ENCODE data around the gene RERE. TPM values are rescaled to one million over a fixed set of nuclear protein-coding genes. Genes with fewer than 3 reads are reported as not detected.

RERE gene
- total and polyA plus RNA-seq, 2 donors (not counting 3 experiments of a cell fraction or from before 2014, with no cell fraction given), result 14.1 to 113 TPM

DNA sequence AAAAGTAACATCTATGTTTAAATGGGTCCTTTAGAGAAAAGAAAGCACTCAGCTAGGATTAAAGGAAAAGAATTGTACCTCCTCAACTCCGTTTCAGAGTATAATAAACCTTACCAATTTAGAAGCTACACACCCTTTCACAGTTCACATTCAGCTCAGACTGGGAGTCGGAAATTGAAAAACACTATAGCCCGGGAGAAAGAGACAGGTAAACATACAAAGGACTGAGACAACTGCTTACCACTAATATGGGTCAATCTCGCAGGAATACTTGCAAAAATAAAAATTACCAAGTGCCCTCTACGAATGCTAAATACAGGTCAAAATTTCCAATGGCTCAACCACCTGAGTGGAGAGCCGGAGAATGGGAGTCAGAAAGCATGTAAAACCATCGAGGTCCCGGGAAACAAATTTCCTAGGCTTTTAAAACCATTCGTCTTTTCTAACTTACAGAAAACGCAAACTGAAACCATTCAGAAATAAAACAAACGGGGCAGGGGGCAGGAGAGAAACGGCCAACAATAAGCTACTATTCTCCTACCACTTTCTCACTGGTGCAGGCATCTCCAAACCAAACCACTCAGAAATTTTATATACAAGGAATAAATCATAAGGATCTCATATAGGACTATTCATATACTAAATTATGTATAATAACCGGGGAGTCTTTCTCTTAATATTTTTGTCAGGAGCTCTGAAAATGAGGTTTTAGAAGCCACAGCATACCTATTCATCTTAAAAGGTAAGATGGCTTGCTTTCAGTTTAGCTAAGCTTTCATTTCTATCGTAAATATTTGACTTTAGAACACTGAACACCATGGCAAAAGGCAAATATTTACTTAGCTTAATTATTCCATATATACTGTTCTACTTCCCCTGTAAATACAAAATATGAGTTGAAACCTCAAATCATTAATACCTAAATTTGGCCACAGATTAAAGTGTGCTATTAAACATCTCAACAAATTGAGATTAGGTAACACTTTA is 136.5 kb downstream of the RERE start:
- ChIA-PET POLR2A (no interaction called here), CTCF (interaction anchor here (0.6 to 1.6 kb wide), 13 partner anchors 9 to 548 kb away, joined by 3 to 12 read pairs (median 5); no protein-coding TSS in a partner anchor)
- H3K4me1 ChIP-seq (ENCODE audit: control insufficient read depth, extremely low read depth, insufficient read depth, low read length), result peaks cover 21% of the 10 kb centered on the region
- H3K9me3 ChIP-seq (replicated peaks; ENCODE audit: control insufficient read depth, insufficient read depth, low read length), result no peaks in the 10 kb centered on the region
- peak overlapping the region in 1 of 3 experiments; percentile 39 for H3K4me3 ChIP-seq (replicated peaks in 1 of 3; ENCODE audit: insufficient read depth in 1 of 3, low read depth in 1 of 3, low read length in 3 of 3)
- peaks cover 2% of the 10 kb centered on the region for H3K9me1 ChIP-seq (replicated peaks; ENCODE audit: control insufficient read depth, extremely low read depth, insufficient read depth, low read length)
- peaks cover 84% of the 10 kb centered on the region for H3K79me2 ChIP-seq (ENCODE audit: control insufficient read depth, insufficient read depth, low read length)
- dilution Hi-C loops (cut with MboI; ENCODE audit: extremely low pct_ligation_motif_present, low sequenced_read_pairs) (no loop called here), intact Hi-C loops (cut with micrococcal nuclease) (no loop called here)
- DNase-seq (ENCODE audit: low read depth, low spot score), result no peak
- H2AFZ ChIP-seq (ENCODE audit: low read depth, low read length), result no peak overlapping the region
- no peaks in the 10 kb centered on the region for H3K36me3 ChIP-seq (ENCODE audit: control insufficient read depth in 2 of 2, extremely low read depth in 1 of 2, insufficient read depth in 2 of 2, low read length in 2 of 2)
- peak overlapping the region; percentile 11 for H3K9ac ChIP-seq (replicated peaks; ENCODE audit: extremely low read depth, insufficient read depth, low read length)
- H3K4me2 ChIP-seq (ENCODE audit: insufficient read depth, low read length), result peak overlapping the region; percentile 52
- no peaks in the 10 kb centered on the region for H3K27me3 ChIP-seq (ENCODE audit: control insufficient read depth in 2 of 2, insufficient read depth in 2 of 2, low read length in 2 of 2)
- H4K20me1 ChIP-seq (replicated peaks; ENCODE audit: control insufficient read depth, extremely low read depth, insufficient read depth, low read length), result peaks cover 8% of the 10 kb centered on the region
- no TSS peak for BruUV-seq (replicated peaks)
- TF ChIP-seq POLR2A (IDR thresholded peaks at IDR 0.05; ENCODE audit: low read depth, low read length), result no peak
- TF ChIP-seq, protein P1, sequence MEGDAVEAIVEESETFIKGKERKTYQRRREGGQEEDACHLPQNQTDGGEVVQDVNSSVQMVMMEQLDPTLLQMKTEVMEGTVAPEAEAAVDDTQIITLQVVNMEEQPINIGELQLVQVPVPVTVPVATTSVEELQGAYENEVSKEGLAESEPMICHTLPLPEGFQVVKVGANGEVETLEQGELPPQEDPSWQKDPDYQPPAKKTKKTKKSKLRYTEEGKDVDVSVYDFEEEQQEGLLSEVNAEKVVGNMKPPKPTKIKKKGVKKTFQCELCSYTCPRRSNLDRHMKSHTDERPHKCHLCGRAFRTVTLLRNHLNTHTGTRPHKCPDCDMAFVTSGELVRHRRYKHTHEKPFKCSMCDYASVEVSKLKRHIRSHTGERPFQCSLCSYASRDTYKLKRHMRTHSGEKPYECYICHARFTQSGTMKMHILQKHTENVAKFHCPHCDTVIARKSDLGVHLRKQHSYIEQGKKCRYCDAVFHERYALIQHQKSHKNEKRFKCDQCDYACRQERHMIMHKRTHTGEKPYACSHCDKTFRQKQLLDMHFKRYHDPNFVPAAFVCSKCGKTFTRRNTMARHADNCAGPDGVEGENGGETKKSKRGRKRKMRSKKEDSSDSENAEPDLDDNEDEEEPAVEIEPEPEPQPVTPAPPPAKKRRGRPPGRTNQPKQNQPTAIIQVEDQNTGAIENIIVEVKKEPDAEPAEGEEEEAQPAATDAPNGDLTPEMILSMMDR (IDR thresholded peaks at IDR 0.05; ENCODE audit: extremely low read depth in 1 of 2, insufficient read depth in 1 of 2, low read depth in 1 of 2, low read length in 2 of 2), result no peak
- no peak for TF ChIP-seq POLR2AphosphoS5 (IDR thresholded peaks at IDR 0.05; ENCODE audit: insufficient read depth, low read depth, low read length)
- TF ChIP-seq, protein P2, sequence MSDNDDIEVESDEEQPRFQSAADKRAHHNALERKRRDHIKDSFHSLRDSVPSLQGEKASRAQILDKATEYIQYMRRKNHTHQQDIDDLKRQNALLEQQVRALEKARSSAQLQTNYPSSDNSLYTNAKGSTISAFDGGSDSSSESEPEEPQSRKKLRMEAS (IDR thresholded peaks at IDR 0.05; ENCODE audit: insufficient read depth, insufficient read length), result no peak
- TF ChIP-seq JUN (IDR thresholded peaks at IDR 0.05; ENCODE audit: borderline replicate concordance, insufficient read depth, insufficient read length, low read depth), result no peak
- TF ChIP-seq MYC (IDR thresholded peaks at IDR 0.05; ENCODE audit: low read depth, low read length), result no peak
- TF ChIP-seq FOS (IDR thresholded peaks at IDR 0.05; ENCODE audit: borderline replicate concordance, insufficient read depth, low read length), result no peak
- no peak for TF ChIP-seq GATA2 (IDR thresholded peaks at IDR 0.05; ENCODE audit: insufficient read depth, insufficient read length, low read depth, low read length)
- no peak for TF ChIP-seq EZH2 (IDR thresholded peaks at IDR 0.05; ENCODE audit: borderline replicate concordance, low read depth, low read length, severe bottlenecking)
- H3K27ac ChIP-seq (ENCODE audit: insufficient read depth, low read depth, low read length), result no peak overlapping the region
- FAIRE-seq, result no peak
